ENCODE measurements around the gene NHSL2.
A peak's percentile ranks its signal among the peaks of the same experiment; 100 is the strongest.

The NHSL2 gene

GRCh38 chrX:71885099-71885498 is 25.5 kb upstream of the NHSL2 start:
- TF ChIP-seq MAX (IDR thresholded peaks at IDR 0.05; ENCODE audit: low read depth, low read length) (no peak), MYC (IDR thresholded peaks at IDR 0.05; ENCODE audit: low read depth, low read length) (no peak), POLR2A (IDR thresholded peaks at IDR 0.05; ENCODE audit: extremely low read depth, insufficient read length) (no peak)
- DNase-seq (ENCODE audit: low read depth) = no peak
- no peak overlapping the region for H3K4me3 ChIP-seq (ENCODE audit: low read depth, low read length)

DNA sequence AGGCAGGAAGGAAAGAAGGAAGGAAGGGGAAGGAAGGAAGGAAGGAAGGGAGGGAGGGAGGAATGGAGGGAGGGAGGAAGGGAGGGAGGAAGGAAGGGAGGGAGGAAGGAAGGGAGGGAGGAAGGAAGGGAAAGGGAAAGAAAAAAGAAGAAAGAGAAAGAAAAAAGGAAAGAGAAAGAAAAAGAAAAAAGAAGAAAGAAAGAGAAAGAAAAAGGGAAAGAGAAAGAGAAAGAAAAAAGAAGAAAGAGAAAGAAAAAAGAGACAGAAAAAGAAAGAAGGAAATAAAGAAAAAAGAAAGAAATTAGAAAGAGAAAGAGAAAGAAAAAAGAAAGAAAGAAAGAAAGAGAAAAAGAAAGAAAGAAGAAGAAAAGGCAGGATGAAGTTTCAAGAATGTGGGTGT is 15.0 kb upstream of the NHSL2 start:
- H3K4me3 ChIP-seq (ENCODE audit: low read depth, low read length) = no peak overlapping the region
- TF ChIP-seq POLR2A (IDR thresholded peaks at IDR 0.05; ENCODE audit: extremely low read depth, insufficient read length) (no peak), MYC (IDR thresholded peaks at IDR 0.05; ENCODE audit: low read depth, low read length) (no peak), MAX (IDR thresholded peaks at IDR 0.05; ENCODE audit: low read depth, low read length) (no peak)
- TF ChIP-seq, protein P1, sequence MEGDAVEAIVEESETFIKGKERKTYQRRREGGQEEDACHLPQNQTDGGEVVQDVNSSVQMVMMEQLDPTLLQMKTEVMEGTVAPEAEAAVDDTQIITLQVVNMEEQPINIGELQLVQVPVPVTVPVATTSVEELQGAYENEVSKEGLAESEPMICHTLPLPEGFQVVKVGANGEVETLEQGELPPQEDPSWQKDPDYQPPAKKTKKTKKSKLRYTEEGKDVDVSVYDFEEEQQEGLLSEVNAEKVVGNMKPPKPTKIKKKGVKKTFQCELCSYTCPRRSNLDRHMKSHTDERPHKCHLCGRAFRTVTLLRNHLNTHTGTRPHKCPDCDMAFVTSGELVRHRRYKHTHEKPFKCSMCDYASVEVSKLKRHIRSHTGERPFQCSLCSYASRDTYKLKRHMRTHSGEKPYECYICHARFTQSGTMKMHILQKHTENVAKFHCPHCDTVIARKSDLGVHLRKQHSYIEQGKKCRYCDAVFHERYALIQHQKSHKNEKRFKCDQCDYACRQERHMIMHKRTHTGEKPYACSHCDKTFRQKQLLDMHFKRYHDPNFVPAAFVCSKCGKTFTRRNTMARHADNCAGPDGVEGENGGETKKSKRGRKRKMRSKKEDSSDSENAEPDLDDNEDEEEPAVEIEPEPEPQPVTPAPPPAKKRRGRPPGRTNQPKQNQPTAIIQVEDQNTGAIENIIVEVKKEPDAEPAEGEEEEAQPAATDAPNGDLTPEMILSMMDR (IDR thresholded peaks at IDR 0.05; ENCODE audit: low read depth, low read length) = no peak
- no peak for DNase-seq (ENCODE audit: low read depth)

DNA sequence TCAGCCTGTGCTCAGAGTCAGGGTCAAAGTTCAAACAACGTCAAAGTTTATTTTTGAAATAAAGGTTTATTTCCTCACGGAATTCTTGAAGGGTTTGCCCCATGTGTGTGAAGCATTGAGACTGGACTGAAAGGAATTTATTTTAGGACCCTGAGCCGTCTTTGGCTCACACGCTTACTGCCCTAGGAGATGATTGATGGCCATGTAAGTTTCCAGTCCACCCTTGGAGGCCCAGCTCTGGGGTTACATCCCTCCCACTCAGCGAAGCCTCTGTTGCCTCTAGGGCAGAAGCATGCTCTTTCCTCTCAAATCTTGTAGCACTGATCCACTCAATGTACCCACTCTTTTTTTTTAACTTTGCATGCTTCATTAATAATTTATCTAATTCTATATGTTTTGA is 4.5 kb upstream of the NHSL2 start:
- H3K4me3 ChIP-seq (ENCODE audit: low read depth, low read length) = no peak overlapping the region
- no peak for DNase-seq (ENCODE audit: low read depth)
- TF ChIP-seq, protein P1 (IDR thresholded peaks at IDR 0.05; ENCODE audit: low read depth, low read length) = no peak
- TF ChIP-seq MAX (IDR thresholded peaks at IDR 0.05; ENCODE audit: low read depth, low read length) (no peak), POLR2A (IDR thresholded peaks at IDR 0.05; ENCODE audit: extremely low read depth, insufficient read length) (no peak), MYC (IDR thresholded peaks at IDR 0.05; ENCODE audit: low read depth, low read length) (no peak)

DNA sequence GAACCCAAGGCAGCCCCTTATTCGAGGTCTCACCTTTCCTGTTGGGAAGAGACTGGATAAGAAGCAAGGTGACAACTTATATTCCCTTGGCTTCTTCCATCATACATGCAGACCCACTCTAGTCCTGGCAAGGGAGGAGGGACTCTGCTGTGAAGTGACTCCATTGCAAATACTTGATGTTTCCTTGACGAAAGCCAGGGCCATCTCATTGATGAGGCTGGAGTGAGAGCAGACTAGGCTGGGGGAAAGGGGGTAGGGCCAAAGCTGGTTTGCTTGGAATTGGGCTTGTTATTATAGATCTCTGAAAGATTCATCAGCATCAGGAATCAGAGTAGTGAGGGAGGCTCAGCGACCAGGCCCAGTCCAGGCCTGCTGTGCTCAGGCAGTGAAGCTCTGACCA is 2.3 kb upstream of the NHSL2 start:
- DNase-seq (ENCODE audit: low read depth) = no peak
- TF ChIP-seq MAX (IDR thresholded peaks at IDR 0.05; ENCODE audit: low read depth, low read length) (no peak), POLR2A (IDR thresholded peaks at IDR 0.05; ENCODE audit: extremely low read depth, insufficient read length) (no peak), MYC (IDR thresholded peaks at IDR 0.05; ENCODE audit: low read depth, low read length) (no peak)
- TF ChIP-seq, protein P1 (IDR thresholded peaks at IDR 0.05; ENCODE audit: low read depth, low read length) = no peak
- H3K4me3 ChIP-seq (ENCODE audit: low read depth, low read length) = no peak overlapping the region

GRCh38 chrX:71909956-71910355 is 689 bp upstream of the NHSL2 start:
- TF ChIP-seq POLR2A (IDR thresholded peaks at IDR 0.05; ENCODE audit: extremely low read depth, insufficient read length) = no peak
- TF ChIP-seq, protein P1 (IDR thresholded peaks at IDR 0.05; ENCODE audit: low read depth, low read length) = no peak
- no peak for TF ChIP-seq MAX (IDR thresholded peaks at IDR 0.05; ENCODE audit: low read depth, low read length)
- TF ChIP-seq MYC (IDR thresholded peaks at IDR 0.05; ENCODE audit: low read depth, low read length) = no peak
- no peak for DNase-seq (ENCODE audit: low read depth)
- no peak overlapping the region for H3K4me3 ChIP-seq (ENCODE audit: low read depth, low read length)

DNA sequence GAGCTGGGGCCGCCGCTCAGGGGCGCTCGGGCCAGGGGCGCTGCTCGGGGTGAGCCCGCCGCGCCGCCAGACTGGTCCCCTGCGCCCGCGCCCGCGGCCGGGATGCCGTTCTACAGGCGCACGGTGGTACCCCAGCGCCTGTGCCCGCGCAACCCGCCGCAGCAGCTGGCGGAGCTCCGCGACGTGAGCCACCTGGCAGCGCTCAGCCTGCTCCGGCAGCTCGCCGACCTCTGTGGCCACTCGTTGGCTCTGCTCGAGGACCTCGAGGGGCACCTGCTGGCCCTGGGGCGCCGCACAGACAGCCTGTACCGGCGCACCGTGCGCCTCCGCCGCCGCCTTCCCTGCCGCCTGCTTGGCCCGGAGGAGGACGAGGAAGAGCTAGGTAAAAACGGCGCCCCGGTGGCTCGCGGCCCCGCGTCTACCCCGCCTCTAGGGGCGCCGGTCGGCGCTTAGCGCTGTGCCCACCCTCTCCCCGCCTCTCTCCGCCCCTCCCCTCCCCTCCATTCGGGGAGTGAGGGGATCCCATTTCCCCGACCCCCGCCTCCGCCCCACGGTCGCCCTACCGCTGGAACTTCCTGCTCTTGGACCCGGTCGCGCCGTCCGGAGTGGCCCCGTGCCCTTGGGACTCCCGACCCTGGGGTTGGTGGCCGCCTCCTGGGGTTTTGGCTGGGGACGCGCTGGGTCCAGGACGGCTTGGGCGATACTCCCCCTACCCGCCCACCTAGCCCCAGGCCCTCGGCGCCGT is 513 bp downstream of the NHSL2 start:
- H3K4me3 ChIP-seq (ENCODE audit: low read depth, low read length) = no peak overlapping the region
- TF ChIP-seq MAX (IDR thresholded peaks at IDR 0.05; ENCODE audit: low read depth, low read length) (no peak), POLR2A (IDR thresholded peaks at IDR 0.05; ENCODE audit: extremely low read depth, insufficient read length) (no peak), MYC (IDR thresholded peaks at IDR 0.05; ENCODE audit: low read depth, low read length) (no peak)
- TF ChIP-seq, protein P1 (IDR thresholded peaks at IDR 0.05; ENCODE audit: low read depth, low read length) = no peak
- peak; percentile 6 for DNase-seq (ENCODE audit: low read depth)

Measured in NB4 (cell line).